ENCODE results near the gene ELOB.

ELOB gene

DNA sequence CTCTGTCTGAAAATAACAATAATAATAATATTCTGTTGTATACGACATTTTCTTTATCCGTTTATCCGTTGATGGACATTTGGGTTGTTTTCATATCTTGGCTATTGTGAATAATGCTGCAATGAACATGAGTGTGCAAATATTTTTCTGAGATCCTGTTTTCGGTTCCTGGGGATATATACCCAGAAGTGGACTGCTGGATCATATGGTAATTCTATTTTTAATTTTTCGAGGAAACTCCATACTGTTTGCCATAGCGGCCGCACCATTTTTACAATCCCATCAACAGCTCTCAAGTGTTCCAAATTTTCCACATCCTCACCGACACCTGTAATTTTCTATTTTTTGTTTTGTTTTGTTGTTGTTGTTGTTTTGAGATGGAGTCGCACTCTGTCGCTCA, 15.9 kb upstream of the ELOB start:
- H3K4me3 ChIP-seq (ENCODE audit: low read depth, low read length), result no peak overlapping the region
- no peak for TF ChIP-seq POLR2A (IDR thresholded peaks at IDR 0.05; ENCODE audit: extremely low read depth, insufficient read length)
- TF ChIP-seq MYC (IDR thresholded peaks at IDR 0.05; ENCODE audit: low read depth, low read length), result no peak
- TF ChIP-seq, protein P1, sequence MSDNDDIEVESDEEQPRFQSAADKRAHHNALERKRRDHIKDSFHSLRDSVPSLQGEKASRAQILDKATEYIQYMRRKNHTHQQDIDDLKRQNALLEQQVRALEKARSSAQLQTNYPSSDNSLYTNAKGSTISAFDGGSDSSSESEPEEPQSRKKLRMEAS (IDR thresholded peaks at IDR 0.05; ENCODE audit: low read depth, low read length), result no peak
- TF ChIP-seq, protein P2, sequence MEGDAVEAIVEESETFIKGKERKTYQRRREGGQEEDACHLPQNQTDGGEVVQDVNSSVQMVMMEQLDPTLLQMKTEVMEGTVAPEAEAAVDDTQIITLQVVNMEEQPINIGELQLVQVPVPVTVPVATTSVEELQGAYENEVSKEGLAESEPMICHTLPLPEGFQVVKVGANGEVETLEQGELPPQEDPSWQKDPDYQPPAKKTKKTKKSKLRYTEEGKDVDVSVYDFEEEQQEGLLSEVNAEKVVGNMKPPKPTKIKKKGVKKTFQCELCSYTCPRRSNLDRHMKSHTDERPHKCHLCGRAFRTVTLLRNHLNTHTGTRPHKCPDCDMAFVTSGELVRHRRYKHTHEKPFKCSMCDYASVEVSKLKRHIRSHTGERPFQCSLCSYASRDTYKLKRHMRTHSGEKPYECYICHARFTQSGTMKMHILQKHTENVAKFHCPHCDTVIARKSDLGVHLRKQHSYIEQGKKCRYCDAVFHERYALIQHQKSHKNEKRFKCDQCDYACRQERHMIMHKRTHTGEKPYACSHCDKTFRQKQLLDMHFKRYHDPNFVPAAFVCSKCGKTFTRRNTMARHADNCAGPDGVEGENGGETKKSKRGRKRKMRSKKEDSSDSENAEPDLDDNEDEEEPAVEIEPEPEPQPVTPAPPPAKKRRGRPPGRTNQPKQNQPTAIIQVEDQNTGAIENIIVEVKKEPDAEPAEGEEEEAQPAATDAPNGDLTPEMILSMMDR (IDR thresholded peaks at IDR 0.05; ENCODE audit: low read depth, low read length), result no peak
- DNase-seq (ENCODE audit: low read depth), result no peak

DNA sequence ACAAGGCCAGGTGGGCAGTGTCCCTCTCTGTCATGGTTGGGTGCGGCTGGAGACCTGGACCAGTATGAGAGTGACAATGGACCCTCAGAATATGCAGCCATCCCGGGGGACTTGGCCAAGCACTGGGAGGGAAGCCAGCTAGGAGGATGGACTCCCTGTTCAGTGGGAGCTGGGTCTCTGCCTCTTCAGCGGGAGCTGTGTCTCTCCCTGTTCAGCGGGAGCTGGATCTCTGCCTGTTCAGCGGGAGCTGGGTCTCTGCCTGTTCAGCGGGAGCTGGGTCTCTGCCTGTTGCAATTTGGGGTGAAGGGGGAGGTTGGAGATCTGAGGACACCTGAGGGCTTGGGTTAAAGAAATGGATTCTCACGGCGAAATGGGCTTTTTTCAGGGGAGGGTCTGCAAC, 14.1 kb upstream of the ELOB start:
- no peak overlapping the region for H3K4me3 ChIP-seq (ENCODE audit: low read depth, low read length)
- TF ChIP-seq, protein P1 (IDR thresholded peaks at IDR 0.05; ENCODE audit: low read depth, low read length), result no peak
- TF ChIP-seq, protein P2 (IDR thresholded peaks at IDR 0.05; ENCODE audit: low read depth, low read length), result no peak
- TF ChIP-seq POLR2A (IDR thresholded peaks at IDR 0.05; ENCODE audit: extremely low read depth, insufficient read length) (no peak), MYC (IDR thresholded peaks at IDR 0.05; ENCODE audit: low read depth, low read length) (no peak)
- no peak for DNase-seq (ENCODE audit: low read depth)

DNA sequence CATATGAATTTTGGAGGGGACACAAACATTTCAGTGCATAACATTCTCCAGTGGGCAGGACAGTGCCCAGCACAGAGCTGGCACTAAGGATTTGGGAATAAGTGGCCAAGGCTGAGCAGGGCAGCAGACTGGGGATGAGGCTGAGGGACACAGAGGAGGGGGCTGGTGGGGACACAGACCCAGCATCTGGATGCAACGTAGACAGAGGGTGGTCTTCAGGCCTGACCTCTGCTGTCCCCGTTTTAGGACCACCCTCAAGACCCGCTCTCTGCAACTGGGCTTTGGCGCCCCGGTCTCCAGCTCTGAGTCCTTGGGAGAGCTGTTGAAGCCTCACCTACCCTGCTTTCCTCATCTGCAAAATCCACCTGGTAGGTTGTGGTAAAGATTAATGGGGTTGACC, 13.6 kb upstream of the ELOB start:
- TF ChIP-seq, protein P1 (IDR thresholded peaks at IDR 0.05; ENCODE audit: low read depth, low read length), result no peak
- no peak for TF ChIP-seq MYC (IDR thresholded peaks at IDR 0.05; ENCODE audit: low read depth, low read length)
- TF ChIP-seq, protein P2 (IDR thresholded peaks at IDR 0.05; ENCODE audit: low read depth, low read length), result no peak
- TF ChIP-seq POLR2A (IDR thresholded peaks at IDR 0.05; ENCODE audit: extremely low read depth, insufficient read length), result no peak
- no peak overlapping the region for H3K4me3 ChIP-seq (ENCODE audit: low read depth, low read length)
- no peak for DNase-seq (ENCODE audit: low read depth)

DNA sequence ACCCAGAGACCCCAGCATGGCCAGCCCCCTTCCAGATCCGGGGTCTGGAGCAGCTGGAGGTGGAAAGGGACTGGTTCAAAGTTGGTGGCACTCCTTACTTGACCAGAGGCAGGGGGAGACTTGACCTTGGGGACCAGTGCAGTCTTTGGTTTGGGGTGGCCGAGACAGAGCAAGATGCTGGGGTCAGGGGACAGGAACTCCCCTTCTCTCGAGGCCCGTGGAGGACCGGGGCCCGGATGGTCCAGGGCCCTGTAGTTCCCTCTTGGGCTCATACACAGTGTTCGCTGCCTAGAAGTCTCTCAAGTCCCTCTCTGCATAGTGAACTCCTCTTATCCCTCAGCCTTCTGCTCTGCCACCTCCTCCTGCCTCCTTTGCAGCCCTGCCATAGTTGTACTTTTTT, 10.9 kb upstream of the ELOB start:
- H3K4me3 ChIP-seq (ENCODE audit: low read depth, low read length), result no peak overlapping the region
- no peak for DNase-seq (ENCODE audit: low read depth)
- no peak for TF ChIP-seq POLR2A (IDR thresholded peaks at IDR 0.05; ENCODE audit: extremely low read depth, insufficient read length)
- no peak for TF ChIP-seq MYC (IDR thresholded peaks at IDR 0.05; ENCODE audit: low read depth, low read length)

DNA sequence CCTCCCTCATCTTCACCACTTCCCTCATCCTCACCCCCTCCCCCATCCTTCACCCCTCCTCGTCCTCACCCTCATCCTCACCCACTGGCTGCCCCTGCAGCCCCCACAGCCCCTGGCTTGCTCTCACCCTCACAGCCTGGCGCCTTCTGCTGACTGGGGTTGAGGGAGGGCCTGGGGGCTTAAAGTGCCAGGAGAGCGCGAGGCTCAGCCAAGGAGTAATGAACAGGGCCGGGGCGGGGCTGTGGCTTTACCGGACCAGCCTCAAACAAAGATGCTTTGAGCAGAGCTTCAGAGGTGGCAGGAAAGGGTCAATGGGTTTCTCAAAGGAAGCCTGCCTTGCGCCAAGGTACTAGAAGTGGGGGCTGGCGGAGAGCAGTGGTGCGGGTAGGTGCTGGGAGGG, 10.3 kb upstream of the ELOB start, which contains the start of gene PRSS33:
Gene PRSS33, minus strand, starts transcription at position 155 of the 400 bp plus-strand sequence. CDS start 1,013 bp downstream, outside the sequence.
- no peak for DNase-seq (ENCODE audit: low read depth)
- TF ChIP-seq MYC (IDR thresholded peaks at IDR 0.05; ENCODE audit: low read depth, low read length), result no peak
- TF ChIP-seq, protein P2 (IDR thresholded peaks at IDR 0.05; ENCODE audit: low read depth, low read length), result no peak
- TF ChIP-seq, protein P1 (IDR thresholded peaks at IDR 0.05; ENCODE audit: low read depth, low read length), result no peak
- no peak for TF ChIP-seq POLR2A (IDR thresholded peaks at IDR 0.05; ENCODE audit: extremely low read depth, insufficient read length)
- no peak within 1 kb of the TSS for H3K4me3 ChIP-seq (ENCODE audit: low read depth, low read length)

DNA sequence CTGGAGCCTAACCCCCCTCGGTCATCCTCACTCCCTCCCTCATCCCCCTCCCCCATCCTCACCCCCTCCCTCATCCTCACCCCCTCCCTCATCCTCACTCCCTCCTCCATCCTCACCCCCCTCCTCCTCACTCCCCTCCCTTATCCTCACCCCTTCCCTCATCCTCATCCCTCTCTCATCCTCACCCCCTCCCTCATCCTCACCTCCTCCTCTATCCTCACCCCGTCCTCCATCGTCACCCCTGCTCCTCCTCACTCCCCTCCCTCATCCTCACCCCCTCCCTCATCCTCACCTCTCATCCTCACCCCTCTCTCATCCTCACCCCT, 9.7 kb upstream of the ELOB start:
- no peak for DNase-seq (ENCODE audit: low read depth)
- TF ChIP-seq, protein P2 (IDR thresholded peaks at IDR 0.05; ENCODE audit: low read depth, low read length), result no peak
- TF ChIP-seq POLR2A (IDR thresholded peaks at IDR 0.05; ENCODE audit: extremely low read depth, insufficient read length), result no peak
- no peak for TF ChIP-seq MYC (IDR thresholded peaks at IDR 0.05; ENCODE audit: low read depth, low read length)
- TF ChIP-seq, protein P1 (IDR thresholded peaks at IDR 0.05; ENCODE audit: low read depth, low read length), result no peak
- H3K4me3 ChIP-seq (ENCODE audit: low read depth, low read length), result no peak overlapping the region

Data from NB4 (cell line).